K562 (cell line): Measurements from ENCODE around the gene RAB43. TPM values are rescaled to one million over a fixed set of nuclear protein-coding genes. Genes with fewer than 3 reads are reported as not detected.

Experiments
- CBX2 ChIP-seq: fragments of 200-600 bp; sonication (generic); IDR thresholded peaks from one replicate; pipeline ENCODE4 v1.6.1; 2012; ENCODE audit warnings: mild to moderate bottlenecking, low read length, inconsistent platforms; ENCODE audit not compliant: insufficient read depth, poor library complexity, severe bottlenecking
- LCOR ChIP-seq: sonication (generic); formaldehyde crosslinking; IDR thresholded peaks from 2 replicates; pipeline ENCODE4 v1.8.0; 2022; ENCODE audit warnings: mild to moderate bottlenecking, missing genetic modification reagents
- MAFF ChIP-seq: IDR thresholded peaks from 2 replicates; pipeline ENCODE4 v1.6.1; 2012; ENCODE audit warnings: low read length, improper control_type of control experiment
- NFXL1 ChIP-seq: fragments of 450-650 bp; formaldehyde crosslinking; IDR thresholded peaks from 2 replicates; pipeline ENCODE4 v1.4.0; 2021; ENCODE audit warnings: mild to moderate bottlenecking
- PHF21A ChIP-seq: fragments of 450-650 bp; IDR thresholded peaks from 2 replicates; pipeline ENCODE4 v1.6.1; 2017; ENCODE audit warnings: low read depth, borderline replicate concordance
- RBM14 ChIP-seq: fragments of 200-400 bp; formaldehyde crosslinking; IDR thresholded peaks from 2 replicates; pipeline ENCODE4 v1.6.1; 2018; ENCODE audit warnings: low read depth, mild to moderate bottlenecking, low read length, moderate library complexity, borderline replicate concordance; ENCODE audit not compliant: insufficient read depth
- SMAD3 ChIP-seq: fragments of 450-650 bp; formaldehyde crosslinking; conservative IDR thresholded peaks from 2 replicates; pipeline ENCODE4 v1.4.0; 2020; ENCODE audit warnings: mild to moderate bottlenecking
- TRIM28 ChIP-seq: fragments of 450-650 bp; IDR thresholded peaks from 2 replicates; pipeline ENCODE4 v1.6.1; 2017
- ZFP1 ChIP-seq: fragments of 450-650 bp; formaldehyde crosslinking; IDR thresholded peaks from 2 replicates; pipeline ENCODE4 v1.4.0; 2020; ENCODE audit warnings: mild to moderate bottlenecking, mixed read lengths
- ZNF75A ChIP-seq: fragments of 450-650 bp; formaldehyde crosslinking; IDR thresholded peaks from 2 replicates; pipeline ENCODE4 v1.4.0; 2020; ENCODE audit warnings: mild to moderate bottlenecking
- polyA plus RNA-seq, 8 experiments: library from polyadenylated mRNA; depleted of rRNA in 4 of 8; stranded (reverse) in 5 of 8; unstranded in 3 of 8; fragments of >200 nt; fragmentation: Nextera tagmentation in 2 of 8; fragmentation: Illumina TruSeq in 1 of 8; extraction: Ambion mirVana in 2 of 8; extraction: Trizol in 1 of 8; gene quantifications; 2 replicates each; pipeline versions ENCODE4 v1.2.1 to v1.2.3, GENCODE V29; 2011 to 2014; ENCODE audit warnings: inconsistent platforms in 1 of 8, missing spikeins in 1 of 8
- total RNA-seq, 7 experiments: library from RNA; depleted of rRNA in 6 of 7; stranded (reverse); fragments of >200 nt in 6 of 7; fragmentation: Illumina TruSeq in 2 of 7; extraction: Trizol in 2 of 7; gene quantifications; 2 replicates each; pipeline versions ENCODE4 v1.2.1 to v1.2.3, GENCODE V29; 2011 to 2021; ENCODE audit warnings: low replicate concordance in 1 of 7
- TF ChIP-seq, protein P1 (sequence below): fragments of 450-650 bp; IDR thresholded peaks from 2 replicates; pipeline ENCODE4 v1.6.1; 2016; ENCODE audit warnings: mild to moderate bottlenecking, moderate library complexity

Gene RAB43
- total and polyA plus RNA-seq, 9 of the 15 experiments (the other 6 are each of a cell fraction or from before 2014, with no cell fraction given), result 0.04 to 6.8 (median 1.7) TPM; not detected in 2

DNA sequence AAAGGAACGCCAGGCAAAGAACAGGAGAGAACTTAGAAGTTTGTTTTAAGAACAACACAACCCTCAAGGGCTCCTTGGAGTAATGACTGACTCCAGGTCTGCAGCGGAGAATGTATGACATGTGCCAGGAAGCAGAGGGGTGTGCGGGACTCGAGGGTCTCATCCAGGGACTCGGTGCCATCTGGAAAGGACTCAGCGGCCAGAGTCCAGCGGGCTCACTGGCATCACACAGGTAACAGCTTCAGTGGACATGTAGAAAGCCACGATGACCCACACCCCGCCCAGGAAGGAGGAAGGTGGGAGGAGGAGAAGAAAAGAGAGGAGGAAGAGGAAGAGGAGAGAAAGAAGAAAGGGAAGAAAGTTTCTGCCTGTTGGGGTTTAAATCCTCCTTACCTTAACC lies 39.6 kb downstream of the RAB43 start (continued):
- TF ChIP-seq, protein P1, sequence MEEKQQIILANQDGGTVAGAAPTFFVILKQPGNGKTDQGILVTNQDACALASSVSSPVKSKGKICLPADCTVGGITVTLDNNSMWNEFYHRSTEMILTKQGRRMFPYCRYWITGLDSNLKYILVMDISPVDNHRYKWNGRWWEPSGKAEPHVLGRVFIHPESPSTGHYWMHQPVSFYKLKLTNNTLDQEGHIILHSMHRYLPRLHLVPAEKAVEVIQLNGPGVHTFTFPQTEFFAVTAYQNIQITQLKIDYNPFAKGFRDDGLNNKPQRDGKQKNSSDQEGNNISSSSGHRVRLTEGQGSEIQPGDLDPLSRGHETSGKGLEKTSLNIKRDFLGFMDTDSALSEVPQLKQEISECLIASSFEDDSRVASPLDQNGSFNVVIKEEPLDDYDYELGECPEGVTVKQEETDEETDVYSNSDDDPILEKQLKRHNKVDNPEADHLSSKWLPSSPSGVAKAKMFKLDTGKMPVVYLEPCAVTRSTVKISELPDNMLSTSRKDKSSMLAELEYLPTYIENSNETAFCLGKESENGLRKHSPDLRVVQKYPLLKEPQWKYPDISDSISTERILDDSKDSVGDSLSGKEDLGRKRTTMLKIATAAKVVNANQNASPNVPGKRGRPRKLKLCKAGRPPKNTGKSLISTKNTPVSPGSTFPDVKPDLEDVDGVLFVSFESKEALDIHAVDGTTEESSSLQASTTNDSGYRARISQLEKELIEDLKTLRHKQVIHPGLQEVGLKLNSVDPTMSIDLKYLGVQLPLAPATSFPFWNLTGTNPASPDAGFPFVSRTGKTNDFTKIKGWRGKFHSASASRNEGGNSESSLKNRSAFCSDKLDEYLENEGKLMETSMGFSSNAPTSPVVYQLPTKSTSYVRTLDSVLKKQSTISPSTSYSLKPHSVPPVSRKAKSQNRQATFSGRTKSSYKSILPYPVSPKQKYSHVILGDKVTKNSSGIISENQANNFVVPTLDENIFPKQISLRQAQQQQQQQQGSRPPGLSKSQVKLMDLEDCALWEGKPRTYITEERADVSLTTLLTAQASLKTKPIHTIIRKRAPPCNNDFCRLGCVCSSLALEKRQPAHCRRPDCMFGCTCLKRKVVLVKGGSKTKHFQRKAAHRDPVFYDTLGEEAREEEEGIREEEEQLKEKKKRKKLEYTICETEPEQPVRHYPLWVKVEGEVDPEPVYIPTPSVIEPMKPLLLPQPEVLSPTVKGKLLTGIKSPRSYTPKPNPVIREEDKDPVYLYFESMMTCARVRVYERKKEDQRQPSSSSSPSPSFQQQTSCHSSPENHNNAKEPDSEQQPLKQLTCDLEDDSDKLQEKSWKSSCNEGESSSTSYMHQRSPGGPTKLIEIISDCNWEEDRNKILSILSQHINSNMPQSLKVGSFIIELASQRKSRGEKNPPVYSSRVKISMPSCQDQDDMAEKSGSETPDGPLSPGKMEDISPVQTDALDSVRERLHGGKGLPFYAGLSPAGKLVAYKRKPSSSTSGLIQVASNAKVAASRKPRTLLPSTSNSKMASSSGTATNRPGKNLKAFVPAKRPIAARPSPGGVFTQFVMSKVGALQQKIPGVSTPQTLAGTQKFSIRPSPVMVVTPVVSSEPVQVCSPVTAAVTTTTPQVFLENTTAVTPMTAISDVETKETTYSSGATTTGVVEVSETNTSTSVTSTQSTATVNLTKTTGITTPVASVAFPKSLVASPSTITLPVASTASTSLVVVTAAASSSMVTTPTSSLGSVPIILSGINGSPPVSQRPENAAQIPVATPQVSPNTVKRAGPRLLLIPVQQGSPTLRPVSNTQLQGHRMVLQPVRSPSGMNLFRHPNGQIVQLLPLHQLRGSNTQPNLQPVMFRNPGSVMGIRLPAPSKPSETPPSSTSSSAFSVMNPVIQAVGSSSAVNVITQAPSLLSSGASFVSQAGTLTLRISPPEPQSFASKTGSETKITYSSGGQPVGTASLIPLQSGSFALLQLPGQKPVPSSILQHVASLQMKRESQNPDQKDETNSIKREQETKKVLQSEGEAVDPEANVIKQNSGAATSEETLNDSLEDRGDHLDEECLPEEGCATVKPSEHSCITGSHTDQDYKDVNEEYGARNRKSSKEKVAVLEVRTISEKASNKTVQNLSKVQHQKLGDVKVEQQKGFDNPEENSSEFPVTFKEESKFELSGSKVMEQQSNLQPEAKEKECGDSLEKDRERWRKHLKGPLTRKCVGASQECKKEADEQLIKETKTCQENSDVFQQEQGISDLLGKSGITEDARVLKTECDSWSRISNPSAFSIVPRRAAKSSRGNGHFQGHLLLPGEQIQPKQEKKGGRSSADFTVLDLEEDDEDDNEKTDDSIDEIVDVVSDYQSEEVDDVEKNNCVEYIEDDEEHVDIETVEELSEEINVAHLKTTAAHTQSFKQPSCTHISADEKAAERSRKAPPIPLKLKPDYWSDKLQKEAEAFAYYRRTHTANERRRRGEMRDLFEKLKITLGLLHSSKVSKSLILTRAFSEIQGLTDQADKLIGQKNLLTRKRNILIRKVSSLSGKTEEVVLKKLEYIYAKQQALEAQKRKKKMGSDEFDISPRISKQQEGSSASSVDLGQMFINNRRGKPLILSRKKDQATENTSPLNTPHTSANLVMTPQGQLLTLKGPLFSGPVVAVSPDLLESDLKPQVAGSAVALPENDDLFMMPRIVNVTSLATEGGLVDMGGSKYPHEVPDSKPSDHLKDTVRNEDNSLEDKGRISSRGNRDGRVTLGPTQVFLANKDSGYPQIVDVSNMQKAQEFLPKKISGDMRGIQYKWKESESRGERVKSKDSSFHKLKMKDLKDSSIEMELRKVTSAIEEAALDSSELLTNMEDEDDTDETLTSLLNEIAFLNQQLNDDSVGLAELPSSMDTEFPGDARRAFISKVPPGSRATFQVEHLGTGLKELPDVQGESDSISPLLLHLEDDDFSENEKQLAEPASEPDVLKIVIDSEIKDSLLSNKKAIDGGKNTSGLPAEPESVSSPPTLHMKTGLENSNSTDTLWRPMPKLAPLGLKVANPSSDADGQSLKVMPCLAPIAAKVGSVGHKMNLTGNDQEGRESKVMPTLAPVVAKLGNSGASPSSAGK, result no peak
- no peak for TF ChIP-seq ZNF75A (CRISPR knock-in tag)
- no peak for TF ChIP-seq NFXL1 (CRISPR knock-in tag)
- TF ChIP-seq RBM14, result no peak
- TF ChIP-seq TRIM28, result no peak
- no peak for TF ChIP-seq ZFP1 (CRISPR knock-in tag)
- no peak for TF ChIP-seq SMAD3 (CRISPR knock-in tag)
- no peak for TF ChIP-seq PHF21A
- TF ChIP-seq LCOR (CRISPR knock-in tag), result no peak
- TF ChIP-seq CBX2, result no peak
- no peak for TF ChIP-seq MAFF
